PC-3 (cell line): ENCODE data around the gene VPS8. TPM values are rescaled to one million over a fixed set of nuclear protein-coding genes. Genes with fewer than 3 reads are reported as not detected.

Experiments used
- ATAC-seq: fragments of 200-7000 bp; cut with Tn5 transposase; 2 replicates; pipeline ENCODE4 v1.9.1; 2020; ENCODE audit warnings: mild to moderate bottlenecking, moderate library complexity
- BruUV-seq: library from RNA; stranded (reverse); fragments of 400-500 nt; replicated peaks from 2 replicates; lab custom pipeline; 2021; lab: Mats Ljungman, UMichigan
- CTCF ChIA-PET: fragments of 300-600 bp; sonication (Branson Sonifier 250); formaldehyde crosslinking; loops from one replicate; lab custom pipeline; 2022; ENCODE audit warnings: antibody characterized with exemption; lab: Charles Lee
- POLR2A ChIA-PET: fragments of 300-600 bp; sonication (Branson Sonifier 250); formaldehyde crosslinking; loops from one replicate; lab custom pipeline; 2022; ENCODE audit warnings: antibody characterized with exemption; ENCODE audit not compliant: unreplicated experiment; lab: Charles Lee
- DNase-seq: peaks from one replicate; pipeline ENCODE4 v3.0.0-alpha.2; 2015
- H2AFZ ChIP-seq: fragments of 300-600 bp; sonication (generic); 2 replicates; pipeline ENCODE4 v1.6.0; 2016; ENCODE audit warnings: antibody characterized with exemption, low read length
- H3F3A ChIP-seq: fragments of 300-600 bp; sonication (generic); one replicate; pipeline ENCODE4 v1.6.0; 2017; ENCODE audit warnings: antibody characterized with exemption, low read length, control low read depth, mild to moderate bottlenecking; ENCODE audit not compliant: unreplicated experiment
- H3K27ac ChIP-seq: fragments of 300-600 bp; sonication (generic); 2 replicates; pipeline ENCODE4 v1.5.1; 2016; ENCODE audit warnings: mild to moderate bottlenecking, low read length
- H3K27me3 ChIP-seq: fragments of 300-600 bp; sonication (generic); 2 replicates; pipeline ENCODE4 v1.6.1; 2016; ENCODE audit warnings: low read length, mixed read lengths
- H3K36me3 ChIP-seq: fragments of 300-600 bp; sonication (generic); 2 replicates; pipeline ENCODE4 v1.6.1; 2016; ENCODE audit warnings: low read depth, mixed run types, low read length, mixed read lengths
- H3K4me1 ChIP-seq: fragments of 300-600 bp; sonication (generic); 2 replicates; pipeline ENCODE4 v1.5.1; 2016; ENCODE audit warnings: low read length; ENCODE audit not compliant: insufficient read depth
- H3K4me2 ChIP-seq: fragments of 300-600 bp; sonication (generic); 2 replicates; pipeline ENCODE4 v1.6.0; 2016; ENCODE audit warnings: low read length
- H3K4me3 ChIP-seq: fragments of 300-600 bp; sonication (generic); 2 replicates; pipeline ENCODE4 v1.5.1; 2016; ENCODE audit warnings: mild to moderate bottlenecking, low read length, mixed read lengths
- H3K79me2 ChIP-seq: fragments of 300-600 bp; sonication (generic); 2 replicates; pipeline ENCODE4 v1.6.1; 2017; ENCODE audit warnings: low read length, mixed read lengths
- H3K9ac ChIP-seq: fragments of 300-600 bp; sonication (generic); 2 replicates; pipeline ENCODE4 v1.6.0; 2016; ENCODE audit warnings: mild to moderate bottlenecking, low read length
- H3K9me2 ChIP-seq: fragments of 300-600 bp; sonication (generic); replicated peaks from 2 replicates; pipeline ENCODE4 v1.6.1; 2016; ENCODE audit warnings: mixed run types, low read length, mixed read lengths
- H3K9me3 ChIP-seq: fragments of 300-600 bp; sonication (generic); 2 replicates; pipeline ENCODE4 v1.6.1; 2016; ENCODE audit warnings: low read length, mixed read lengths
- H4K20me1 ChIP-seq: fragments of 300-600 bp; sonication (generic); 2 replicates; pipeline ENCODE4 v1.6.1; 2016; ENCODE audit warnings: low read length, mixed read lengths
- CTCF ChIP-seq: fragments of 300-600 bp; sonication (generic); conservative IDR thresholded peaks from 2 replicates; pipeline ENCODE4 v1.5.1; 2017; ENCODE audit warnings: antibody characterized with exemption, low read depth, mild to moderate bottlenecking, low read length
- EZH2 ChIP-seq: fragments of 300-600 bp; sonication (generic); IDR thresholded peaks from one replicate; pipeline ENCODE4 v1.6.1; 2017; ENCODE audit warnings: antibody characterized with exemption, mild to moderate bottlenecking, low read length; ENCODE audit not compliant: unreplicated experiment
- EZH2phosphoT487 ChIP-seq: fragments of 300-600 bp; sonication (generic); IDR thresholded peaks from 2 replicates; pipeline ENCODE4 v1.6.1; 2018; ENCODE audit warnings: mild to moderate bottlenecking, antibody characterized with exemption, low read length, borderline replicate concordance
- intact Hi-C: fragments of 100-400 bp; cut with micrococcal nuclease; formaldehyde crosslinking; loops from 2 replicates; pipeline ENCODE4 v1.9.0; 2023
- total RNA-seq: library from RNA; depleted of rRNA; stranded (reverse); fragments of >200 nt; gene quantifications from 2 replicates; pipeline ENCODE4 v1.2.3, GENCODE V29; 2014

Gene VPS8
- total RNA-seq, 1 experiment from 2014 or later: 38.0 TPM

DNA sequence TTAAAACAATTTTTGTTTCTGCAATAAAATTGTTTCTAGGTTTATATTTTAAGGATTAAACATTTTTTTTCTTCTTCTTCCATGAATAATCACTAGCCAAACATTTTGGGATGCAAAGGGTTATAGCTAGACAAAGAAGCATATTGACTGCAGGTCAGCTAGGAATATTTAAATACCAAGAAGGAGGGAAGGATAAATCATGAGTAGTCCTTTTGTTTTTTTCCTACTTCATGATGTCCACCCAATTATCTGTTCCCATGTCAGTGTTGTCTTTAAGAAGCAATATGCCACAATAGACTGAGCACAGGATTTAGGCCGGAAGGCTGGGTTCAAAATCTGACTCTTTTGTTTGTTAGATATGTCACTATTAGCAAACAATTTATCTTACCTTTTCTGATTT is 82.1 kb downstream of the VPS8 start:
- Histone ChIP-seq H3K27ac (no peak overlapping the region), H3K4me3 (no peak overlapping the region), H3K4me2 (no peak overlapping the region), H2AFZ (no peak overlapping the region), H3K27me3 (no peaks in the 10 kb centered on the region), H3K9ac (no peak overlapping the region), H3F3A (no peaks in the 10 kb centered on the region), H3K9me2 (no peaks in the 10 kb centered on the region), H3K36me3 (no peaks in the 10 kb centered on the region), H3K9me3 (no peaks in the 10 kb centered on the region), H3K79me2 (no peaks in the 10 kb centered on the region), H4K20me1 (no peaks in the 10 kb centered on the region), H3K4me1 (no peaks in the 10 kb centered on the region)
- BruUV-seq: no TSS peak
- DNase-seq: no peak
- intact Hi-C loops: no loop called here
- TF ChIP-seq EZH2 (no peak), EZH2phosphoT487 (no peak), CTCF (no peak)
- ChIA-PET POLR2A (no interaction called here), CTCF (no interaction called here)
- ATAC-seq: no peak

DNA sequence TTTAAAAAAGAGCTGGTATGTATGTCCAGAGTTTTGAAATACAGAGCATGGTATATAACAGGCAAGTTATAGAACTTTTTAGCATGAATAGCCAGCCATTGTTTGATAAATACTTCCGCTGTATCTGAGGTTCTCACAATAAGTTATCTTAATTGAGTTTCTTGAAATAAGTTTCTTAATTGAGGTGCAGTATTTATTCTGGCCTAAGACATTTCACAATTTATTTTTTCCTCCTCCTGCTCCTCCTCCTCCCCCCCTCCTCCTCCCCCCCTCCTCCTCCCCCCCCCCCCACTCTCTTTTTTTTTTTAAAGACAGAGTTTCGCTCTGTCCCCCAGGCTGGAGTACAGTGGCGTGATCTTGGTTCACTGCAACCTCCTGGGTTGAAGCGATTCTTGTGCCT is 83.4 kb downstream of the VPS8 start:
- Histone ChIP-seq H3K79me2 (no peaks in the 10 kb centered on the region), H2AFZ (no peak overlapping the region), H3K9ac (no peak overlapping the region), H3K36me3 (no peaks in the 10 kb centered on the region), H3K4me2 (no peak overlapping the region), H3K9me2 (no peaks in the 10 kb centered on the region), H4K20me1 (no peaks in the 10 kb centered on the region), H3K4me1 (no peaks in the 10 kb centered on the region), H3K27me3 (no peaks in the 10 kb centered on the region), H3K9me3 (no peaks in the 10 kb centered on the region), H3F3A (no peaks in the 10 kb centered on the region), H3K4me3 (no peak overlapping the region), H3K27ac (no peak overlapping the region)
- intact Hi-C loops: no loop called here
- ChIA-PET POLR2A (no interaction called here), CTCF (no interaction called here)
- DNase-seq: no peak
- ATAC-seq: no peak
- no TSS peak for BruUV-seq
- TF ChIP-seq EZH2 (no peak), EZH2phosphoT487 (no peak), CTCF (no peak)

DNA sequence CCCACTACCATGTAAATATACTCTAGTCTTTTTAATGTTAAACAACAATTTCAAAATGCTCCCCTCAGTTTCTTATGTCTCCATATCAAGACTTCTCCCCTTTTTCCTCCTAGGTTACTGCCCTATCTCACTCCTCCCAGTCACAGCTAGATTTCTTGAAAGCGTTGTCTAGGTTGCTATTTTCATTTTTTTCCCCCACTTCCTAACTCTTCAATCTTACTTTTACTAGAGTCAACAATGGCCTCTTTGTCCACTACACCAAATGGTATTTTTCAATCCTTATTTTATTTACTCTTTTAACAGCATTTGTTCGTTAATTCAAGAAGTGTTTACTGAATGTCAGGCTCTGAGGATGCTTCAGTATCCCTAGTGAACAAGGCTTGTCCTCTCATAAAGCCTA is 84.4 kb downstream of the VPS8 start:
- Histone ChIP-seq H3K27me3 (no peaks in the 10 kb centered on the region), H3K36me3 (no peaks in the 10 kb centered on the region), H2AFZ (no peak overlapping the region), H3K27ac (no peak overlapping the region), H3F3A (no peaks in the 10 kb centered on the region), H3K79me2 (no peaks in the 10 kb centered on the region), H4K20me1 (no peaks in the 10 kb centered on the region), H3K9me2 (no peaks in the 10 kb centered on the region), H3K9ac (no peak overlapping the region), H3K4me1 (no peaks in the 10 kb centered on the region), H3K4me2 (no peak overlapping the region), H3K9me3 (no peaks in the 10 kb centered on the region), H3K4me3 (no peak overlapping the region)
- no TSS peak for BruUV-seq
- ChIA-PET POLR2A (no interaction called here), CTCF (no interaction called here)
- no peak for ATAC-seq
- TF ChIP-seq EZH2phosphoT487: no peak
- TF ChIP-seq EZH2: no peak
- intact Hi-C loops: no loop called here
- no peak for DNase-seq
